ENCODE results near the gene COX5A. TPM values are rescaled to one million over a fixed set of nuclear protein-coding genes. Genes with fewer than 3 reads are reported as not detected.

The COX5A gene
- total RNA-seq, 2 experiments from 2014 or later: 322 to 326 TPM

- ATAC-seq: peak; percentile 93
- H3K4me3 Mint-ChIP-seq: peak within 1 kb of the TSS; percentile 94
- DNase-seq: peak; percentile 97
- no peaks in the 10 kb centered on the region for H3K9me3 Mint-ChIP-seq (ENCODE audit: low read depth)
- H3K27me3 Mint-ChIP-seq: no peaks in the 10 kb centered on the region
- H3K4me1 Mint-ChIP-seq: peaks cover 46% of the 10 kb centered on the region
- peak within 1 kb of the TSS; percentile 94 for H3K27ac Mint-ChIP-seq
- H3K36me3 Mint-ChIP-seq: peaks cover 25% of the 10 kb centered on the region
- CTCF ChIA-PET: interaction anchor here (0.6 to 6.0 kb wide), 6 partner anchors 21 to 105 kb away, joined by 3 to 67 read pairs (median 3); no protein-coding TSS in a partner anchor
Measured at GRCh38 chr15:74873036-74873755, 64.7 kb downstream of the COX5A start, which contains the start of gene SCAMP2. Gene SCAMP2, minus strand, starts transcription at chr15:74873365. Its CDS starts 110 bp downstream, at chr15:74873255.

GRCh38 chr15:74872702-74873035, 65.2 kb downstream of the COX5A start:
- Mint-ChIP-seq H3K9me3 (ENCODE audit: low read depth) (no peaks in the 10 kb centered on the region), H3K27ac (peak overlapping the region; percentile 94), H3K27me3 (no peaks in the 10 kb centered on the region), H3K36me3 (peaks cover 30% of the 10 kb centered on the region), H3K4me3 (peak overlapping the region; percentile 94), H3K4me1 (peaks cover 51% of the 10 kb centered on the region)
- DNase-seq: no peak
- CTCF ChIA-PET: interaction anchor here (6.0 kb wide), 1 partner anchor 28 kb away, joined by 67 read pairs; no protein-coding TSS in a partner anchor
- no peak for ATAC-seq

GRCh38 chr15:74870436-74871215, 67.2 kb downstream of the COX5A start:
- Mint-ChIP-seq H3K9me3 (ENCODE audit: low read depth) (no peaks in the 10 kb centered on the region), H3K36me3 (peaks cover 45% of the 10 kb centered on the region), H3K4me3 (peak overlapping the region; percentile 94), H3K27ac (peak overlapping the region; percentile 95), H3K4me1 (peaks cover 72% of the 10 kb centered on the region), H3K27me3 (no peaks in the 10 kb centered on the region)
- ATAC-seq (no peak), DNase-seq (no peak)
- CTCF ChIA-PET: interaction anchor here (0.7 to 6.0 kb wide), 20 partner anchors 12 to 239 kb away, joined by 3 to 67 read pairs (median 6); partner anchors contain the start of genes MPI and ULK3

Other genes with a start within 250 kb of the COX5A start
- gene EDC3, start 242.0 kb downstream of the COX5A start, total RNA-seq: 10 to 100 TPM; 41.8 to 47.7 TPM
- 1 to 10 TPM; 1.2 to 2.8 TPM for gene CYP1A1, start 212.5 kb downstream of the COX5A start, total RNA-seq
- gene CYP1A2, start 189.2 kb downstream of the COX5A start, total RNA-seq: not detected
- 100 to 1,000 TPM; 349 to 369 TPM for gene CSK, start 156.0 kb downstream of the COX5A start, total RNA-seq
- not detected for gene LMAN1L, start 125.2 kb downstream of the COX5A start, total RNA-seq
- gene CPLX3, start 111.4 kb downstream of the COX5A start, total RNA-seq: under 1 TPM in 1 of 2 experiments, not detected in 1; 0.35 TPM
- gene ULK3, start 94.9 kb downstream of the COX5A start, total RNA-seq: 10 to 100 TPM; 48.5 to 58.6 TPM
- 100 to 1,000 TPM; 108 to 115 TPM for gene SCAMP2, start 64.7 kb downstream of the COX5A start, total RNA-seq
- 10 to 100 TPM; 52.8 to 59.0 TPM for gene MPI, start 48.0 kb downstream of the COX5A start, total RNA-seq
- 100 to 1,000 TPM in 1 of 2 experiments, 10 to 100 TPM in 1; 95.2 to 119 TPM for gene FAM219B, start 31.2 kb downstream of the COX5A start, total RNA-seq
- gene RPP25, start 18.7 kb upstream of the COX5A start, total RNA-seq: 1 to 10 TPM; 6.8 to 7.5 TPM
- under 1 TPM; 0.61 to 0.94 TPM for gene SCAMP5, start 57.5 kb upstream of the COX5A start, total RNA-seq
- 10 to 100 TPM; 36.3 to 36.7 TPM for gene PPCDC, start 85.5 kb upstream of the COX5A start, total RNA-seq

All from activated CD8-positive, alpha-beta memory T cell treated with anti-CD3 and anti-CD28 coated beads, Interleukin-2, amount 10 ng/mL, durations not matched to agents 7 days and 5 days (primary cell).